ENCODE results near the gene TYRO3. TPM values are rescaled to one million over a fixed set of nuclear protein-coding genes. Genes with fewer than 3 reads are reported as not detected.
A peak's percentile ranks its signal among the peaks of the same experiment; 100 is the strongest.

The TYRO3 gene
- total RNA-seq, 1 donor from 2014 or later, result 28.5 TPM

GRCh38 chr15:41536866-41537265, 22.1 kb upstream of the TYRO3 start:
- TF ChIP-seq CTCF (IDR thresholded peaks at IDR 0.05; ENCODE audit: insufficient read depth, low read depth, low read length) (no peak), EZH2 (IDR thresholded peaks at IDR 0.05; ENCODE audit: insufficient read depth, low read length) (no peak)
- Mint-ChIP-seq H3K9me3 (ENCODE audit: unreplicated experiment) (no peaks in the 10 kb centered on the region), H3K4me1 (ENCODE audit: low read depth, unreplicated experiment) (no peaks in the 10 kb centered on the region), H3K36me3 (ENCODE audit: low read depth, unreplicated experiment) (peaks cover 13% of the 10 kb centered on the region), H3K4me3 (ENCODE audit: unreplicated experiment) (no peak overlapping the region), H3K27me3 (ENCODE audit: low read depth, unreplicated experiment) (no peaks in the 10 kb centered on the region), H3K27ac (ENCODE audit: unreplicated experiment) (no peak overlapping the region)
- no peak for DNase-seq (ENCODE audit: low read depth)
- Histone ChIP-seq H3K36me3 (ENCODE audit: insufficient read depth, low read length) (peaks cover 10% of the 10 kb centered on the region), H3K4me2 (ENCODE audit: low read length) (no peak overlapping the region), H3K9ac (ENCODE audit: low read length) (no peak overlapping the region), H3K27ac (ENCODE audit: low read depth, low read length) (no peak overlapping the region), H3K4me3 (ENCODE audit: insufficient read depth, low read depth, low read length) (no peak overlapping the region), H3K9me3 (ENCODE audit: insufficient read depth, low read depth, low read length) (no peaks in the 10 kb centered on the region), H3K4me1 (ENCODE audit: insufficient read depth, low read length) (no peaks in the 10 kb centered on the region), H4K20me1 (ENCODE audit: insufficient read depth, low read length) (peaks cover 8% of the 10 kb centered on the region), H2AFZ (ENCODE audit: low read depth, low read length) (no peak overlapping the region), H3K27me3 (ENCODE audit: insufficient read depth, low read length) (no peaks in the 10 kb centered on the region), H3K79me2 (ENCODE audit: insufficient read depth, low read length) (no peaks in the 10 kb centered on the region)
- FAIRE-seq, result no peak

- peak overlapping the region; percentile 99 for H3K4me3 ChIP-seq (ENCODE audit: insufficient read depth, low read depth, low read length)
- Mint-ChIP-seq H3K27ac (ENCODE audit: unreplicated experiment) (peak overlapping the region; percentile 80), H3K4me1 (ENCODE audit: low read depth, unreplicated experiment) (no peaks in the 10 kb centered on the region), H3K36me3 (ENCODE audit: low read depth, unreplicated experiment) (no peaks in the 10 kb centered on the region), H3K27me3 (ENCODE audit: low read depth, unreplicated experiment) (no peaks in the 10 kb centered on the region), H3K9me3 (ENCODE audit: unreplicated experiment) (no peaks in the 10 kb centered on the region), H3K4me3 (ENCODE audit: unreplicated experiment) (peak overlapping the region; percentile 97)
- FAIRE-seq, result no peak
- H3K4me2 ChIP-seq (ENCODE audit: low read length), result peak overlapping the region; percentile 81
- DNase-seq (ENCODE audit: low read depth), result no peak
- no peak for TF ChIP-seq CTCF (IDR thresholded peaks at IDR 0.05; ENCODE audit: insufficient read depth, low read depth, low read length)
- no peak for TF ChIP-seq EZH2 (IDR thresholded peaks at IDR 0.05; ENCODE audit: insufficient read depth, low read length)
- H2AFZ ChIP-seq (ENCODE audit: low read depth, low read length), result peak overlapping the region; percentile 99
- H3K36me3 ChIP-seq (ENCODE audit: insufficient read depth, low read length), result no peaks in the 10 kb centered on the region
- peak overlapping the region; percentile 96 for H3K9ac ChIP-seq (ENCODE audit: low read length)
- H3K79me2 ChIP-seq (ENCODE audit: insufficient read depth, low read length), result peaks cover 16% of the 10 kb centered on the region
- no peaks in the 10 kb centered on the region for H3K27me3 ChIP-seq (ENCODE audit: insufficient read depth, low read length)
- H3K9me3 ChIP-seq (ENCODE audit: insufficient read depth, low read depth, low read length), result no peaks in the 10 kb centered on the region
- peak overlapping the region; percentile 83 for H3K27ac ChIP-seq (ENCODE audit: low read depth, low read length)
- H4K20me1 ChIP-seq (ENCODE audit: insufficient read depth, low read length), result no peaks in the 10 kb centered on the region
- peaks cover 5% of the 10 kb centered on the region for H3K4me1 ChIP-seq (ENCODE audit: insufficient read depth, low read length)
These were observed 15.5 kb upstream of the TYRO3 start for GRCh38 chr15:41543521-41543870.

- H2AFZ ChIP-seq (ENCODE audit: low read depth, low read length), result no peak overlapping the region
- H3K27ac Mint-ChIP-seq (ENCODE audit: unreplicated experiment), result peak overlapping the region; percentile 80
- H3K9me3 Mint-ChIP-seq (ENCODE audit: unreplicated experiment), result no peaks in the 10 kb centered on the region
These were observed 14.4 kb upstream of the TYRO3 start for GRCh38 chr15:41544650-41545015.

More at GRCh38 chr15:41544650-41545015, 14.4 kb upstream of the TYRO3 start:
- TF ChIP-seq EZH2 (IDR thresholded peaks at IDR 0.05; ENCODE audit: insufficient read depth, low read length) (no peak), CTCF (IDR thresholded peaks at IDR 0.05; ENCODE audit: insufficient read depth, low read depth, low read length) (no peak)
- H3K36me3 ChIP-seq (ENCODE audit: insufficient read depth, low read length), result no peaks in the 10 kb centered on the region
- H3K27me3 Mint-ChIP-seq (ENCODE audit: low read depth, unreplicated experiment), result no peaks in the 10 kb centered on the region
- H3K4me3 ChIP-seq (ENCODE audit: insufficient read depth, low read depth, low read length), result no peak overlapping the region
- H3K4me2 ChIP-seq (ENCODE audit: low read length), result peak overlapping the region; percentile 81
- peaks cover 5% of the 10 kb centered on the region for H3K4me1 ChIP-seq (ENCODE audit: insufficient read depth, low read length)
- H3K4me1 Mint-ChIP-seq (ENCODE audit: low read depth, unreplicated experiment), result no peaks in the 10 kb centered on the region
- H4K20me1 ChIP-seq (ENCODE audit: insufficient read depth, low read length), result no peaks in the 10 kb centered on the region
- FAIRE-seq (no peak), DNase-seq (ENCODE audit: low read depth) (no peak)
- no peaks in the 10 kb centered on the region for H3K36me3 Mint-ChIP-seq (ENCODE audit: low read depth, unreplicated experiment)
- H3K9me3 ChIP-seq (ENCODE audit: insufficient read depth, low read depth, low read length), result no peaks in the 10 kb centered on the region
- H3K9ac ChIP-seq (ENCODE audit: low read length), result no peak overlapping the region
- H3K79me2 ChIP-seq (ENCODE audit: insufficient read depth, low read length), result peaks cover 16% of the 10 kb centered on the region
- H3K27ac ChIP-seq (ENCODE audit: low read depth, low read length), result no peak overlapping the region
- no peaks in the 10 kb centered on the region for H3K27me3 ChIP-seq (ENCODE audit: insufficient read depth, low read length)
- peak overlapping the region; percentile 97 for H3K4me3 Mint-ChIP-seq (ENCODE audit: unreplicated experiment)
